GM21381 (cell line): Measurements from ENCODE around the gene MYH4.

Experiments used
- ATAC-seq: cut with Tn5 transposase; IDR thresholded peaks from one replicate; pipeline ENCODE4 v1.9.1; 2021; ENCODE audit warnings: mild to moderate bottlenecking, moderate library complexity; ENCODE audit not compliant: unreplicated experiment

MYH4 gene

DNA sequence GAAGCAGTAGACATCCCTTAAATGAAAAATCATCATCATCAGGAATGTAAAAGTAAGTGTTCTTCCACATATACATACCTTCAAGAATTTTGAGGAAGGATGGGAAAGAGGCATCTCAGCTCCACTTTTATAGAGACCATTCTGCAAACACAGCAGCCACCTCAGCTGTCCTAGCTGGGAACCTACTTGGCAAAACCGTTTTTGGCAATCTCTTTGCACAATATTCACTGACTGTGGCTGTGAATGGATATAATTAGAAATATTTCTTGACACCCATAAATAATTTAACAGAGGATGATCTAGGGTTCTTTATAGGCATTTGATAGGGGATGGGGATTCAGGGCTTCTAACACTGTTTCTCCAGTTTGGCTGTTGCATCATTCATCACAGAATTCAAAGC lies at the start of gene MYH4:
TSS of gene MYH4 (minus strand) at position 101 of the 400 bp plus-strand sequence. CDS start 2,814 bp downstream, outside the sequence.
- ATAC-seq: no peak

DNA sequence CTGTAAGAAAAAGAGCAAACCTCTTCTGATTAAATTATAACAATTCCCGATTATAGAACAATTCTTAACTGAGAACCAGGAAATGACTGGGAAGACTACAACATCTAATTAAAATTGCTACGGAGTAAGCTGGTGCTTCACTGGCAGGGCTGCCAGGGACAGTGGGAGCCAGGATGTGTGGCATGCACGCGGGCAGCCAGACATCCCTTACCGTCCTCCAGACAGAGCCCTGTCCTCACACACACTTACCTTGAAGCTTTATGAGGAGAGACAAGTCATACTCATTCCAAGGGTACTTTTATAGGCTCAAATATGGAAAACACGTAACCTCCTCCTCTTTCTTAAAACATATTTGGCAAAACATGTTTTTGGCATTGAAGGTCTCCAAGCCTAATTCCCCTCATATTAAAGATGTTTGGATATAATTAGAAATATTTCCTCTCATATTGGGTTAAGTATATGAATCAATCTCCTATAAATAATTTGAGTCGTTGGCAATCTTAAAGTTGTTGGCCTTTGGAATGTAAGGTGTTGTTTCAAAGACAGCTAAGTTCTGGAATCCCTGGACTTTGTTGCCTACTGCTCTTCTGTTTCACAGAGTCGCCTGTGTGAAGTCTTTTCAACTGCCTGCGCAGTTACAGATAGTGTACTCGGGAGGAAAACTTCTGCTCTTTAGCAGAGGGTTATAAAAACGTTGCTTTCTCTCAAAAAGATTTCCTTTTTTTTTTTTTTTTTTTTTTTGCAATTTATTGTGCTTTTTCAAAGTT lies 49.1 kb upstream of the MYH4 start, which contains the start of gene MYH1:
TSS of gene MYH1 (minus strand) at position 272 of the 767 bp plus-strand sequence. CDS start 1,900 bp downstream, outside the sequence.
- ATAC-seq: no peak

DNA sequence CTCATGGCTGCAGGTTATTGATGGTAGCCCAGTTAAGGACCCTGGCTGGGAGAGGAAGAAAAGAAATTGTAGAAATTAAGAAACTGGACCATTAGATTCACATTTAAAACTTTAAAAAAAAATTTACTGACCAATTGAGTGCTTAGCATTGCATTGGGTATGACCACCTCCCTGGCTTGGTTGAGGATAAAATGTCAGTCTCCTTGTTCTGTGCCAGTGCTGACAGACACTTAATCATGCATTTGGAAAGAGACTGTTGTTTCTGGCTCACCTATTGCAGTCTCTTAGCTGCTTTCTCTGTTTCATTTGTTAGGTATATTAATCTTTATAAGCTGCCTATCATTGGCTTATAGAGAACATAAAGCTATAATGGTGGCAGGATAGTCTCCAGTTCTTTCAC lies 47.3 kb upstream of the MYH4 start:
- no peak for ATAC-seq

DNA sequence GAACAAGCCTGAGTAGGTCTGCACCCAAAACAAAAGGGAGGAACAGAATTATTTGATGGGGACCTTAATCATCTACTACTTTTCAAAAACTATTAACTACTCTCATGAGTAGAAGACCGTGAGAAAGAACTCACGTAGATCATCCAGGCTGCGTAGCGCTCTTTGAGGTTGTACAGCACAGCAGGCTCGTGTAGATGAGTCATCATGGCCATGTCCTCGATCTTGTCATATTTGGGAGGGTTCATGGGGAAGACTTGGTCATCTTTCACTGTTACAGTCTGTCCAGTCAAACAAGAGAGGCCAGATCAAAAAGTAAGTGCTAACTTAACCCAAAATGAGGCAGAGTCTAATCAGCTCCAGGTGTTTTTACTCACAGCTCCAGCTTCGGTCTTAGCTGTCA lies 46.7 kb upstream of the MYH4 start:
- no peak for ATAC-seq

GRCh38 chr17:10513299-10514067 lies 44.1 kb upstream of the MYH4 start:
- ATAC-seq: no peak

- no peak for ATAC-seq
These were observed 43.5 kb upstream of the MYH4 start for GRCh38 chr17:10512856-10513255.

DNA sequence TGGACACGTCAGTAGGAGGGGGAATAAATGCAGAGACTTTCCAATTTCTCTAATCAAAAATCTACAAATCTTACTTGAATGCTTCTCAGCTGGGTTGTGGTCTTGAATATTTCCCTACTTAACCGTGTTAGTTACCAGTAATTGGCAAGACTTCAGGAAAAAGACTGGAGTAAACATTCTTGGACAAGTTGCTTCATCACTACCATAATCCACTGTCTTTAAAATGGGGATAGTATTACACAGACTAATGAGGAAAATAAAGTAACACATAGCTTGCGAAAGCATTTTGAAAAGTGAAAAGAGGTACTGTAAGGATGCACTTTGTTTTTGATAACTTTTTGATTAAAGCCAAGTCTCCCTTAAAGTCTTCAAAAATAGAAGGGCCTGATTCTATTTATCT lies 30.6 kb upstream of the MYH4 start:
- no peak for ATAC-seq

DNA sequence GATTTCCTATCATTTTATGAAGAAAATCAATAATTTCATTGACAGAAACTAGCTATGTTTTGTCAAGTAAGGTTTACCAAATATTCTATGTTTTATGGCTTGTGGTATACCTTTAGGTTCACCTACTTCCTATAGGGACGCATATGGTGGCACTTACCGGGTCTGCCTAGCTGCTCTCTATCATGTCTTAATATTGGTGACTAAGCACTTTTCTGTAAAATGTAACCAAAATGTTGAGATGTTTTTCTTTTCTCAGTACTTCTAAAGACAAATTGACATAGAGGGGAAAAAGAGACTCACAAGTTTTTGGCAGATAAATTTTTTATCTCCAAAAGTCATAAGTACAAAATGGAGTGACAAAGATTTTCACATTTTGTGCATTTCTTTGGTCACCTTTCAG lies 22.6 kb upstream of the MYH4 start:
- ATAC-seq: no peak

DNA sequence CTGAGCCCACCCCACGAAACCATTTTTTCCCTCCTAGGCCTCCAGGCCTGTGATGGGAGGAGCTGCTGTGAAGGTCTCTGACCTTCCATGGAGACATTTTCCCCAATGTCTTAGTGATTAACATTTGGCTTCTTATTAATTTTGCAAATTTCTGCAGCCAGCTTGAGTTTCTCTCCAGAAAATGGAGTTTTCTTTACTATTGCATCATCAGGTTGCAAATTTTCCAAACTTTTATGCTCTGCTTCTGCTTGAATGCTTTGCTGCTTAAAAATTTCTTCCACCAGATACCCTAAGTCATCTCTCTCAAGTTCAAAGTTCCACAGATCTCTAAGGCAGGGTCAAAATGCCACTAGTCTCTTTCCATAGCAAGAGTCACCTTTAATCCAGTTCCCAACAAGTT lies 12.9 kb upstream of the MYH4 start:
- no peak for ATAC-seq

DNA sequence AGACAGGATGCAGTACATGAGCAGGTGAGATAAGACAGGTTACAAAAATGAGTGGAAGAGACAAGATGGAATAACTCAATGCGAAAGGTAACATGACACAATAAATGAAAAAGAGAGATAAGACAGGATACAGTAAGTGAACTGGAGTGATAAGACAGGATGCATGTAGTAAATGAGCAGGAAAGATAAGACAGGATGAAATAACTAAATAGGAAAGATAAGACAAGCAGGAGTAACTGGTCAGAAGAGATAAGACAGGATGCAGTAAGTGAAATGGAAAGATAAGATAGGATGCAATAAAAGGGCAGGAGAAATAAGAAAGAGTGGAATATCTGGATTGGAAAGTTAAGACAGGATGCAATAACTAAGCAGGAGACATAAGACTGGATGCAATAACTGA lies 8.3 kb upstream of the MYH4 start:
- no peak for ATAC-seq

GRCh38 chr17:10474536-10474935 lies 5.2 kb upstream of the MYH4 start:
- ATAC-seq: no peak

- ATAC-seq: no peak
These were observed 2.5 kb upstream of the MYH4 start for GRCh38 chr17:10471858-10472257.

DNA sequence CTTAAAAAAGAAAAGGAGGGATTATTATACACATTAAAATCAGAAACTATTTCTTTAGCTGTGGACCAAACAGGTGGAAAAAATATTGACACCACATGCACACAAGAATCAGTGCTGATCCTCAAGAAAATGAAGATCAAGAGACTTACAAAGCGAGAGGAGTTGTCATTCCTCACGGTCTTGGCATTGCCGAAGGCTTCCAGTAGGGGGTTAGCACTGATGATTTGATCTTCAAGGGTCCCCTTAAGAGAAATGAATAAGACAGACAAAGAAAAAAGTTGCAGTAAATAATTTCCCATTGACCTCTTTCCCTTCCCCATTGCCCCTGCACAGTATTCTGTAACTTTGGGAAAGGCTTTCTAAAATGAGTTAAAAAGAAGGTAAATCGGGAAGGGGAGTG lies 6.0 kb downstream of the MYH4 start:
- ATAC-seq: no peak

DNA sequence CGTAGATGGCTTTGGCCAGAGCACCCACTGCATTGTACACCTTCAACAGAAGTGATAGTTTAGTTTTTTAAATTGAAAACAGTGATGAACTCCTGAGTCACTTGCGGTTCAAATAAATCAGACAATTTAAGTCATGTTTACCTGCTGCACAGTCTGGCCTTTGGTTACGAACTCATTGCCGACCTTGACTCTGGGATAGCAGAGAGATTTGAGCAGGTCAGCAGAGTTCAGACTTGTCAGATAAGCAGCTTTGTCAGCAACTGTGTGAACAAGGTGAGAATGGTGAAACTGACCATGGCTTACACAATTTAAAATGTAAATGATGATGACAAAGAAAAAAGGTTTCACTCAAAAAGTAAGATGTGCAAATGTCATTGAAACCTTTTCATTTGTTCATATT lies 9.3 kb downstream of the MYH4 start:
- no peak for ATAC-seq

GRCh38 chr17:10458701-10459100 lies 10.7 kb downstream of the MYH4 start:
- ATAC-seq: no peak

DNA sequence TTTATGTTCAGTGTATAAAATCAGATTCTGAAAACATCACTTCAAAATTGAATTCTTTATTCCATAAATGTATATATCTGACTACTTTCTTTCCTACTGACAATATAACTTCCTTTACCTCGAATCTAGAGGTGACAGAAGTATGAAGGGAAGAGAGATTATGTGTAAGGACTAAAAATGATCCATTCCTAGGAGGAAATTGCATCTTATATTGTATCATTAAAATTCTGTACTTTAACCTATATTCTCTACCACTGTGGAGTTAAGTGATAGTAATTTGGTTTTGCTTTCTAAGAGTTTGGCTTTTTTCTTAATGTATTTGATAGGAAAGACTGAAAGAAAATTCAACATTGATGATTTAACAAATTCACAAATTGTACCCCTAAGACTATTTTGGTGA lies 11.4 kb downstream of the MYH4 start:
- ATAC-seq: no peak

- ATAC-seq: no peak
These were observed 22.1 kb downstream of the MYH4 start for GRCh38 chr17:10447026-10447931.

DNA sequence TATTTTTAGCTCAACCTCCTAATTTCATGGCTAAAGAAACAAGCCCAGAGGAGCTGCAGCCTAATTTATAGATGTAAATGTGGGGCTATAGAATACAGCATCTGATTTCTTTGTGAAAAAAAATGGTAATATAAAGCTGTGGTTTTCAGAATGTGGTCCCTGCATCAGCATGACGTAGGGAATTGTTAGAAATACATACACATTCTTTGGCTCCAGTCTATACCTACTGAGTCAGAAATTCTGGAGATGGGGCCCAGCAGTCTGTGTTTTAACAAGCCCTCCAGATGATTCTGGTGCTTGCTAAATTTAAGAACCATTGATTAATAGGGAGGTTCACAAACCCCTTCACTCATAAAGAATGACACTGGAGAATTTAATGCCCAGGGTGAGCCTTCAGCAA lies 29.5 kb downstream of the MYH4 start:
- ATAC-seq: no peak

DNA sequence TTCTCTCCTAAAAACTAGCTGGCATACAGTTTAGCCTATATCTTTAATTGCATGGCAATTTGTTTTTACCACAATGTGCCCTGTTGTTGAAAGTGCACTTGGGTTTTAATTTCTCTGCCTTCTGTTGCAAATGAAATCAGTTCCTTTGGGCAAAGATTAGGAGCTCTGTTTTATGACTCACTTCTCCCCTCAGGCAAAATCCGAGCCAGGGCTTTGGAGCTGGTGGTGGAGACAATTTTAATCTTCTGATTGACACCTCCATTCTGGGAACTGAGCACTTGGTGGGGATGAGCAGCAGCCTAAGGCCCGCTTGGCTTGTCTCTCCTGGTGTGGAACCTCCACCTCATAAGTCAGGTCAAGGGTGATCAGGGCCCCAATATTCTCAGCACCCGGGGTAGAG lies 34.3 kb downstream of the MYH4 start:
- ATAC-seq: no peak

GRCh38 chr17:10429421-10430045 lies 39.8 kb downstream of the MYH4 start:
- ATAC-seq: no peak

DNA sequence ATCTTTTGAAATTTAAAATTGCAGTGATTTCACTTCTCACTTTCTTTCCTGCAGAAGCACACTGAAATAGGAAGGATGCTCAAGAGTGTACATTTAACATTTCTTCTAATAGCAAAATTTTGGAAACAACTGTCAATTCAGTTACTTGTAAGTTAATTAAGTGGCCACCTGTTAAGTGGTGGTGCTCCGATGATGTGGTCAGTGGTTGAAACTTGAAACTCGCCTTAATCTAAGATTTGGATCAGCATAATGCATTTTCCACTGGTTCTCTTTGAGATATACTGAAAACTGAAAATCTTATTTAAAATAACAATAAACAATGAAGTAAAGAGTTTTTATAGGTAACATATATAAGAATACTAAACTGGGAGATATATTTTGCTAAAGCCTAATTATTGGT lies 40.6 kb downstream of the MYH4 start:
- no peak for ATAC-seq
